ENCODE measurements around the gene KLF7. TPM values are rescaled to one million over a fixed set of nuclear protein-coding genes. Genes with fewer than 3 reads are reported as not detected.

KLF7 gene
- total RNA-seq, 2 donors from 2014 or later = 22.1 to 31.8 TPM

GRCh38 chr2:207083361-207084110 lies 82.2 kb downstream of the KLF7 start:
- ATAC-seq = no peak
- no peak for DNase-seq
- intact Hi-C loops (cut with DNase I) = no loop called here

GRCh38 chr2:207082619-207083018 lies 83.1 kb downstream of the KLF7 start:
- no peak for DNase-seq
- intact Hi-C loops (cut with DNase I) = no loop called here
- ATAC-seq = no peak

- intact Hi-C loops (cut with DNase I) = no loop called here
- ATAC-seq = no peak
- DNase-seq = no peak
These were observed 87.5 kb downstream of the KLF7 start for GRCh38 chr2:207078186-207078798.

- ATAC-seq (no peak), DNase-seq (no peak)
- intact Hi-C loops (cut with DNase I) = no loop called here
These were observed 88.5 kb downstream of the KLF7 start for GRCh38 chr2:207077266-207077665.

GRCh38 chr2:207075456-207075855 lies 90.3 kb downstream of the KLF7 start:
- intact Hi-C loops (cut with DNase I) = no loop called here
- DNase-seq (no peak), ATAC-seq (no peak)

GRCh38 chr2:207073801-207074678 lies 91.7 kb downstream of the KLF7 start:
- peak; percentile 45 to 54 for ATAC-seq
- DNase-seq = no peak
- intact Hi-C loops (cut with DNase I) = no loop called here

- DNase-seq (no peak), ATAC-seq (no peak)
- intact Hi-C loops (cut with DNase I) = no loop called here
These were observed 92.3 kb downstream of the KLF7 start for GRCh38 chr2:207073412-207073800.

- no peak for DNase-seq
- intact Hi-C loops (cut with DNase I) = no loop called here
- no peak for ATAC-seq
These were observed 93.2 kb downstream of the KLF7 start for GRCh38 chr2:207072571-207072970.

- no peak for ATAC-seq
- intact Hi-C loops (cut with DNase I) = no loop called here
- DNase-seq = no peak
These were observed 93.9 kb downstream of the KLF7 start for GRCh38 chr2:207071820-207072219.

- intact Hi-C loops (cut with DNase I) = no loop called here
- no peak for ATAC-seq
These were observed 98.3 kb downstream of the KLF7 start for GRCh38 chr2:207067473-207067872.

GRCh38 chr2:207066791-207067460 lies 98.8 kb downstream of the KLF7 start:
- DNase-seq (no peak), ATAC-seq (no peak)
- intact Hi-C loops (cut with DNase I) = no loop called here

More at GRCh38 chr2:207067473-207067872, 98.3 kb downstream of the KLF7 start:
- DNase-seq = no peak

- intact Hi-C loops (cut with DNase I) = no loop called here
- ATAC-seq = no peak
- DNase-seq = no peak
These were observed 99.6 kb downstream of the KLF7 start for GRCh38 chr2:207066166-207066565.

GRCh38 chr2:207064128-207064690 lies 101.5 kb downstream of the KLF7 start:
- no peak for DNase-seq
- no peak for ATAC-seq
- intact Hi-C loops (cut with DNase I) = no loop called here

GRCh38 chr2:207061181-207061580 lies 104.6 kb downstream of the KLF7 start:
- no peak for DNase-seq
- ATAC-seq = no peak
- intact Hi-C loops (cut with DNase I) = no loop called here

- ATAC-seq (no peak), DNase-seq (no peak)
- intact Hi-C loops (cut with DNase I) = no loop called here
These were observed 110.5 kb downstream of the KLF7 start for GRCh38 chr2:207055257-207055656.

- intact Hi-C loops (cut with DNase I) = no loop called here
- no peak for ATAC-seq
These were observed 111.2 kb downstream of the KLF7 start for GRCh38 chr2:207054521-207054920.

GRCh38 chr2:207051385-207051965 lies 114.3 kb downstream of the KLF7 start:
- ATAC-seq (no peak), DNase-seq (no peak)
- intact Hi-C loops (cut with DNase I) = no loop called here

More at GRCh38 chr2:207054521-207054920, 111.2 kb downstream of the KLF7 start:
- no peak for DNase-seq

GRCh38 chr2:207049122-207049521 lies 116.6 kb downstream of the KLF7 start:
- intact Hi-C loops (cut with DNase I) = loop anchor here in 1 of 2 donors (5.0 kb wide), 1 partner anchor 423 kb away; no protein-coding TSS in a partner anchor
- DNase-seq = no peak
- no peak for ATAC-seq

GRCh38 chr2:207048416-207048815 lies 117.3 kb downstream of the KLF7 start:
- ATAC-seq = no peak
- DNase-seq = no peak
- intact Hi-C loops (cut with DNase I) = loop anchor here in 1 of 2 donors (5.0 kb wide), 1 partner anchor 424 kb away; no protein-coding TSS in a partner anchor

All from left cardiac atrium (tissue), 4 donors.